NCI-H2081 treated with DMSO at 0.1 percent for 48 hours (cell line): ENCODE results near the gene RTN3.
A peak's percentile ranks its signal among the peaks of the same experiment; 100 is the strongest.

ENCODE experiments used
- DNase-seq: peaks from one replicate; lab custom pipeline; 2025; lab: John Stamatoyannopoulos, UW

Gene RTN3

DNA sequence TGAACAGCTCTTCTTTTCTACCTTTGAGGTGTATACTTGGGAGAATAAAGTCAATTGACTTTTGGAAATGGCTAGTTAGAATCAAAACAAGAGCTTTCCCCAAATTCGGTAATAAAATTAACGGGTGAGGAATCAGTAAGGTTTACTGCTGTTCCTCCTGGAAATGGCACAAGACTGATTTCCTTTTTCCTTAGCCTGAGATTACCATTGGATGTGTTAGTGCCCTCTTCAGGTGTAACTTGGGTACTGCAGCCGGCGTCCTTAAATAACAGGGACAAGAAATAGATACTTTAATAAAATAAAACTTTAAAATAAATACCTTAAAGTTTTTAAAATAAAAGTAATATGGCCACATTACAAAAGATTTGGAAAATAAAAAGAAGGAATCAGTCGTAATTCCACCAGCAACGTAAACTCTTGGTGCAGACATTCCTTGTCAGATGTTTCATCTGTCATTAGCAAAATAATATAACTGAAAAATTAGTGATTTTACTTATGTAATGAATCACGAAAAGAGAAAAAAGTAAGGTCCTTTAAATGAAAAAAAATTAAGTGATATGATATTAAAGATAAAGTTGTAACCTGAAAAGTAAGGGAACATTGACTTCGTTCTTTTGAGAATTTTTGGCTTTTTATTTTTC lies 57.5 kb downstream of the RTN3 start:
- DNase-seq: peak; percentile 40

DNA sequence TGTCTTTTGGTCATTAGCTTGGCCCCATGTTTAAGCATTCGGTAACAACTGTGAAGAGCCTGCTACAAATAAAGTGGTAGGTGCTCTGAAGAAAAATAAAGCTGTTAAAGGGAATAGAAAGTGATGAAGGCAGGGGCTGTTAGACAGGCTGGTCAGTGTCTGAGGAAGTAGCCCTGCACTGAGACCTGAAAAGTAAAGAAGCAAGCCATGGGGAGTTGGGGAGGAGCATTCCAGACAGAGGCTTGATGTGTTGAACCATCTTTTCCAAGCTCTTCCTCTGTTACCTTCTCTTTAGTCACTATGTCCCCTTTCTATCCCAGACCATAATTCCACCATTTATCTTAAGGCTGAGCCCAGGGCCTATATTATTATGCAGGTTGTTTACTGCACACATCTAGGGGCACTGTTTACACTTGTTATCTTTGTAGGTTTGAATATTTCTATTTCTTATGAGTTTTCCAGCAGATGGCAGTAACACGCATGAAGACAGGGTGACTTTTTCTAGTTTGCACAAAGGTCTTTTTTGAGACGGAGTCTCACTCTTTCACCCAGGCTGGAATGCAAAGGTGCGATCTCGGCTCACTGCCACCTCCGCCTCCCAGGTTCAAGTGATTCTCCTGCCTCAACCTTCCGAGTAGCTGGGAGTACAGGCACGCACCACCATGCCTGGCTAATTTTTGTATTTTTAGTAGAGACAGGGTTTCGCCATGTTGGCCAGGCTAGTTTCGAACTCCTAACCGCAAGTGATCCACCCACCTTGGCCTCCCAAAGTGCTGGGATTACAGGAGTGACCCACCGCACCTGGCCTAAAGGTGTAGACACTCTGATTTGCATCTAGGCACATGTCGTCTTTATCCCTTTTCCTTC lies 64.2 kb downstream of the RTN3 start:
- no peak for DNase-seq

DNA sequence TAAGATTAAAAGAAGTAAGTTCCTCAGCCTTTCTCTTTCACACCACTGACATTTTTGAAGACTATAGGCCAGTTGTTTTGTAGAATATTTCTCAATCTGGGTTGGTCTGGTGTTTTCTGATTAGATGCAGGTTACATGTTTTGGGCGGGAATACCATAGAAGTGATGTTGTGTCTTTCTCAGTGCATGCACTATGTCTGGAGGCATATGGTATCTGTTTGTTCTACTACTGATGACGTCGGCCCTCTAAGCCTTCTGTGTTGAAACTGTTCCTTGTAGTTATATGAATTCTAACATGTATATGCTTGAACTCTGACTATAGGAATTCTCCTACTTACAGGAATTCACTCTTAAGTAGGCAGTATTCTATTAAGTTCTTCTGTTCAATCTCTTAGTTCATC lies 65.7 kb downstream of the RTN3 start:
- DNase-seq: no peak

GRCh38 chr11:63749624-63750023 lies 68.3 kb downstream of the RTN3 start:
- DNase-seq: no peak

- DNase-seq: no peak
Measured at GRCh38 chr11:63756919-63757761, 75.8 kb downstream of the RTN3 start.

DNA sequence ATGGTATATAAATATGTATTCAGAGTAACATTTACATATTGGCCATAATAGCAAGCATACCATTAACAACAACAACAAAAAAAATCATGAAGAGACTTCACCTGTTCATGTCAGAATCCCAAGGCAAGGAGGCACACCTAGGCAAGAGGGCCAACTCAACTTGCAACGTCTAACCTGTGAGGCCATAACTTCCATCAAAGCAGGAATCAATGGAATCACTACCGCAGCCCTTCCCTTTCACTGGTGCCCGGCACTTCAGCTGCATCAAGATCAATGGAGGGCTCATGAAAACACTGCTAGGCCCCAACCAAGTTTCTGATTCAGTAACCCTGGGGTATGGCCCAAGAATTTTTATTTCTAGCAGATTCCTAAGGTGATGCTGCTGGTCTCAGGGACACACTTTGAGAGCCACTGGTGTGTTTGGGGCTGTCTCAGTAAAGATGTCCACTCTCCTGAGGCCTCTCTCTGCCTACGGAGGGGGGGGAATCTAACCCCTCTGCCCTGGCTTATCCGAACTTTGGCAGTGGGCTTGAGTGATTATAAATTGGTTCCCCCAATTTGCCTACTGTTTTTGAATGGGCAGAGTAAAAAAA lies 79.3 kb downstream of the RTN3 start:
- no peak for DNase-seq

DNA sequence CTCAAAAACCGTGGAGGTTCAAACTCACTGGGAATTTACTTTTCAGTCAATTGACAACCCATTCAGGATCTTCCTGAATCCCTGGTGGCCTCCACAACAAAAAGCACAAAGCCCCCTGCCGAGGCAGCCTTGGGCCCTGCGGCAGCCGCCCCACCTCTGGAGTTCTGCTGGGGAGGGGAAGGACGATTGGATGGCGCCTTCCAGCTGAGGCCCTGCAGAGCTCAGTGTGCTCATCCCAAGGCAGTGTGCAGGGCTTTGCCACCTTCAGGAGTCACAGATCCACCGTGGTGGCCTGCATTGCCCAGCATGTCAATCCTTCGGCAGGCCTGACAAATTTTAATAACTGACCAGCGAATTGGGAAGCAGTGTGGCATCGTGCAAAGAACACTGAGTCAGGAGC lies 79.9 kb downstream of the RTN3 start:
- DNase-seq: no peak

GRCh38 chr11:63761931-63762653 lies 80.8 kb downstream of the RTN3 start:
- no peak for DNase-seq

DNA sequence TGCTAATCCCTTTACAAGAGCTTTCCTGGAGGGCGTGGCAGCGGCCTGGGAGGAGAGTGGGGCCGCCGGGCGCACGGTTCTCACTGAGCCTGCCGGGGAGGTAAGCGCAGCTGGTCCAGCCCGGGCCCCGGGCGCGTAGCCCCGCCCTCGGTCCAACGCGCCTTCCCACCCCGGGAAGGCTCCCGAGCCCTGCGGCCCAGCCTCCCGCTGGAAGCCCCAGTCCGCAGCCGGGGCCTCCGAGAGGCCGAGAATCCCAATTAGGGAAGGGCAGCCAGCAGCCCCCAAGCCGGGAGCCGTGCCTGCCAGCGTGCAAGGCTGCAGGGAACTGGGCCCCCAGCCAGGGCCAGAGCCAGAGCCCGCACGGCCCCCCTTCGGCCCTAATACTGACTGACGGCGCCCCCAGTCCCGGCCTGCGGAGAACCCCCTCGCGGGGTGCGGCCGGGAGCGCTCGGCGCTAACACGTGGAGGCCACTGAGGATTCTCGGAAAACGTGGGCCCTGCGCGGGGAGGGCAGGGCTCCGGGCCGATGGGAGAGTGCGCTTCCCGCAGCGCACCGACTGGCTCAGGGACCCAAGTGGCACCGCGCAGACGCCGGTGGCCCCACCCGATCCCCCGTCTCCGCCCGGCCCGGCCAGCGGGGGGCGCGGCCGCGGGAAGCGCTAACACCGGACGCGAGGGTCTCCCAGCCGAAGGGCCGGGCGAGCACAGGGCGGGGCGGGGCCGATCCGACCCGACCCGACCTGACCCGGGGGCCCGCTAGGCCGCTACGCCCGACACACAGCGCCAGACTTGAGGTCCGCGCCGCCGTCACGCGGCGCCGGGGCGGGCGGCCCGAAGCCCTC lies 81.6 kb downstream of the RTN3 start:
- DNase-seq: no peak

- DNase-seq: no peak
Measured at GRCh38 chr11:63763496-63764339, 82.4 kb downstream of the RTN3 start.

GRCh38 chr11:63764340-63764678 lies 83.0 kb downstream of the RTN3 start:
- no peak for DNase-seq

GRCh38 chr11:63764679-63765647 lies 83.7 kb downstream of the RTN3 start:
- DNase-seq: no peak

GRCh38 chr11:63765688-63766241 lies 84.5 kb downstream of the RTN3 start:
- no peak for DNase-seq

DNA sequence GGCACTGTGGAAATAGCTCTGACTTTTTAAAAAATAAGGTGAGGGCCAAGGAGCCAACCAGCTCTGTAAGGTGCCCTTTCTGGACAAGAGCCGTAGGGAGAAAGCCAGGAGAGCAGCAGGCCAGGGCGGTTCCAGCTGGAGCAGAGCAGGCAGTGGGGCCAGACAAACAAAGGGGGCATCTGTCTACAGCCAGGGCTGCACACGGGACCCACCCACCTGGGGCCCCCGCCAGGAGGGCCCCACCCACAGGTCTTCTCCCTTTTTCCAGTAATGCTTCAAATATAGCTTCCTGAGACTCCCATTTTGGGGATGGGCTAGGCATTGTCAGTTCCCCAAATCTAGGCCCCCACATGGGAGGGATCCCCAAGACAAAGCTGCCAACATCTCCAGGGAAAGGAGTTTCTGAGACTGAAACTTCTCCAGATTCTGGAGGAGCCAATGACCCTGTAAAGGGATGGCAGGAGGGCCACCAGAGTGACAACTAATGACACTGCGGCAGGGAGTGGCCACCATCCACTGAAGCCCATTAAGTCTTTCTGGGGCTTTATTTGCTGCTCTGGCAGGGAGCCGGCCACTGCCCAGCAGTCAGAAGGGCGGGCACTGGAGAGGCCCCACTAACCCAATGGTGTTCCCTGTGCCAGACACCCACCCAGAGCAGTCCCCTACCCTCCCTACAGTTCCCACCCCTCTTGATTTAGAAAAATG lies 85.4 kb downstream of the RTN3 start:
- no peak for DNase-seq

GRCh38 chr11:63767267-63767564 lies 85.9 kb downstream of the RTN3 start:
- no peak for DNase-seq

DNA sequence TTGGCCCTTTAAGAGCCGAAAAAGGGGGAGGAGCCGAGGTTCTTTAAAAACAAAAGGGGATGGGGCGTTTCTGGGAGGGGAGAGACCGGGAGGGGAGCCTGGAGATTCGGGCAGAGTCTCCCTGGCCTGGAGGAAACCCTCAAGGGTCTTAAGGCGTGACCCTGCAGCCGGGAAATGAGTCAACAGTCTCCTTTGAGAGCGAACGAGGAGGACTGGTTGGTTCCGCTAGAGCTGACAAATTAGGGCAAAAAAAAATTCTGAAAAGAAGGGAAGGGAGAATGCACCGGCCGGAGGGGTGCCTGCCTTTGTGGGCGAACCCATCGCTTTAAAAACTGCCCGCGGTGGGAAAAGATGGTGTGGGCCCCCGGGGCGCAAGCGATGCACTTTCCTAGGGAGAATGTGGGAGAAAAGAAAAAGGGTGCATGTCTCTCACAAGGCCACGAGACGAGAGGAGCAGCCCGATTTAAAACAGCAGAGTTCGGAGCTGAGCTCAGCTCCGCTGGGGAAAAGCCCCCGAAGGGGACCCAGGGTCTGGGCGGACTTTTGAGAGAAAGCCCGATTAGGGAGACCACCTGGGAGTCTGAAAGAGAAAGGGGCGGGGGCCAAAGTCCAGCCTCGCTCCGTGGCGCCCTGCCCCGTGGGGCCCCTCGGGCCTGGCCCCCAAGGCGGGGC lies 86.4 kb downstream of the RTN3 start:
- no peak for DNase-seq
